KG1 (cell line): Measurements from ENCODE around the gene DLG3.
"Not testable (repeated sequence)": the region's sequence is repeated elsewhere in the genome, so short reads cannot be mapped to it uniquely, and the experiment has no call there.

Source experiments
- DNase-seq: peaks from one replicate; lab custom pipeline; 2025; lab: John Stamatoyannopoulos, UW

DLG3 gene

DNA sequence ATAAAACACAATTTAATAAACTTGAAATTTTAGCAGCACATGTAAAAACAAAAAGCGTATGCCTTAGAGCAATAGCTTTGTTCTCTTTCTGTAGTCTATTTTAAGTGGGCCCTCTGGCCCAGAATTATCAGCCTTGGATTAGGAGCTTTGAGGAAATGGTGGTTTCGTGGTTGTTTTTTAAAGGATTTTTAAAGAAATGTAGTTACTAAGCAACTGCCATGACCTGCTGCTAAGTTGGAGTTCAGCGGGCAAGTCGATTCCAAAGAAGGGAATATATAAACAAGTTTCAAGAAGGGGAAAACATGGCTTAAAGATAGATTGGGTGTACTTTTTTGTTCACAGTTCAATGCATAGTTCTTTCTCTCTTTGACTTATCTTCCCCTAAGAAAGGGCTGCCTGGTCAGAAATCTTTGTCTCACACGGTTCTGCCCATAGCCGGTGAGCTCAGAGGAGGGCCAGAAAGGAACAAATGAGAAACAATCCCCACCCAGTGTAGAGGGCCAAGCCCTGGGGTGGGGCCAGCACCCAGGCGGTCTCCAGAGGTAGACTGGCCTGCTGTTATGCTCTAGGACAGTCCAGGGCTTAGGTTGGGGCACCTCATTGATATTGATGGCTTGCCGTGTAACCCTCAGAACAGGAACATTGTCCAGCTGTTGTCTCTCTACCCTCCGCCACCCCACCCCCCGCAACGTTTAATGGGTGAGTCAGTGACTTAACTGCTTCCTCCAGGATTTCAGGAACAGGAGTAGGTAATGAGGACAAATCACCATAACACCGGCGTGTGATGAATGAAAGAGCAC lies 32.5 kb downstream of the DLG3 start:
- DNase-seq = no peak

- DNase-seq = no peak
Measured at GRCh38 chrX:70477734-70478075, 33.1 kb downstream of the DLG3 start.

GRCh38 chrX:70478526-70479245 lies 34.1 kb downstream of the DLG3 start:
- no peak for DNase-seq

GRCh38 chrX:70479247-70479921 lies 34.7 kb downstream of the DLG3 start:
- DNase-seq = no peak

DNA sequence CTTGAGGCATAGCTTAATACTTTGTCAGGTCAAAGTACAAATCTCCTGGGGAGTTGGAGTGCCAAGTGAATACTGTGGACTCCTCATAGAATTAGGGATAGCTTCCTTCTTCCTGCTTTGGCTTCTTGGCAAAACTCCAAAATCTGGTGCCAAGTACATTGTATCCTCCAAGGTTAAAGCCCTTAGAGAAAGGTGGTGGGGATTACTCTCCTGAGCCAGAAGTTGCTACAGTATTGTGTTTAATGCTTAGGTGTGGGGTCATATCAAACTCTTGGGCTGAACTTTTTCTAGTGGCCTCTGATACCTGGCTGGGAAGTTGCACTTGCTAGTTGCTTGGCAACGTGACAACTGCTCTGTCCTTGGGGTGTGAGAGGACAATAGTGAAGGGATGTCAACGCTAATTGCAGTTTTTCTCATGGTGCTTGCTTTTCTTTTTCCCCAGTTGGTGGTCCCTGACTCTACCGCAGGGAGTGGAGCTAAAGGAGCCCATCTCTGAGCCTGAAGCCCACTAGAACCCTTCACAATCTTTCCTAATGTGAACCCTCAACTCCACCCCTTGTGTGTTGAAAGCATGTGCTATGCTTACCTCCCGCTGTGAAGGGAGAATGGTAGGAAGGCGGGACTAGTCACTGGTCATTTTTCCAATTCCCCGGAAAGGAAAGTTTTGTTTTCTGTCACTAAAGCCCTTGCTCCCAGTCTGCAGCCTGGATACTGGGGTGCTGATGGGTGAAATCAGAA lies 35.5 kb downstream of the DLG3 start:
- DNase-seq = no peak

GRCh38 chrX:70480660-70481018 lies 36.0 kb downstream of the DLG3 start:
- DNase-seq = no peak

DNA sequence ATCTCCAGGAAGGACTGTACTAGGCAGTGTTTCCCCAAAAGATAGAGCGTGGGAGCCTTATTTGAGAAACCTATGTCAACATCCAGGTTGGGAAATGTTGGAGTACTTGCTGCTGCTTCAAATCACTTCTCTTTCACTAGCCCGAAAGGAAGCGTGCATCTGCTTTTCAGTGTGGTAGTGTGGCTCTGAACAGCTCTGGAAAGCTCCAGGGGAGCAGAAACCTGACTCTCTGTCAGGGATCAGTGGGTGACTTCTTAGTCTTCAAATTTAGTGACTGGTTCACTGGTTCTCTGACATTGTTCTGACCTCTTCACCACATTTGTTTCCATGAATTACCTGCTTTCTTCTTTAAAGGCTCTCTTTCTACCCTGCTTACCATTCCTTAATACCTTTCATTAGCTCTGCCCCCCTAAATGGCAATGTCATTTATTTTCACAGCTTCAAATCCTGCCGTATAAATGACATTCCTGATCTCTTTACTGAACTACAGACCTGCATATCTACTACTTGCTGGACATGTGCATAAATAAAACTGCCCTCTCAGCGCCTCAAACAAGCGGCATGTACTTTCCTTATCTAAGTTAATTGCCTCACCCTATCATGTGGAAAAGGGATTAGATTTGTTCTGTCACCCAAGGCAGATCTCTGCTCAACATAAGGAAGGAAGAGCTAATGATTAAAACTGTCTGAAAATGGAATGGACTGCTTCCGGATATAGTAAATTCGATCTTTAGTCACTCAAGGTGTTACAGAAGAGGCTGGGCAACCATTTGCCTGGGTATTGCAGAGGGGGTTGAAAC lies 37.0 kb downstream of the DLG3 start:
- DNase-seq = no peak

DNA sequence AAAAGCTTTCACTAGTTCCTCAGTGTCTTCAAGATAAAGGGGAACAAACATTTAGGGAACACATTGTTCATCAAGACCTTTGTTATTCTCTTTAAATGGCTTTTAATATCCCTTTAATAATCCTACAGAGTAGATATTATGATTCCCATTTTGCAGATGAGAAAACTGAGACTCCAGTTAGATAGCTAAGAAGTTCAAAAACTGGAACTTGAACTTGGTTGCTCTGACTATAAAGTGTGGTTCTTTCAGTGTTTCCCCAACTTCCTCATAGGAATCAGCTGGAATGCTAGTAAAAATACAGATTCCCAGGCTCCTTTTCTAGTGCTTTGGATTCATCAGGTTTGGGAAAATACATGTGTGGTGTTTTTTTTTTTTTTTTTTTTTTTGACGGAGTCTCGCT lies 37.7 kb downstream of the DLG3 start:
- no peak for DNase-seq

- no peak for DNase-seq
Measured at GRCh38 chrX:70485466-70485865, 40.8 kb downstream of the DLG3 start.

GRCh38 chrX:70488856-70489255 lies 44.2 kb downstream of the DLG3 start:
- DNase-seq = no peak

- no peak for DNase-seq
Measured at GRCh38 chrX:70494441-70494840, 49.8 kb downstream of the DLG3 start.

DNA sequence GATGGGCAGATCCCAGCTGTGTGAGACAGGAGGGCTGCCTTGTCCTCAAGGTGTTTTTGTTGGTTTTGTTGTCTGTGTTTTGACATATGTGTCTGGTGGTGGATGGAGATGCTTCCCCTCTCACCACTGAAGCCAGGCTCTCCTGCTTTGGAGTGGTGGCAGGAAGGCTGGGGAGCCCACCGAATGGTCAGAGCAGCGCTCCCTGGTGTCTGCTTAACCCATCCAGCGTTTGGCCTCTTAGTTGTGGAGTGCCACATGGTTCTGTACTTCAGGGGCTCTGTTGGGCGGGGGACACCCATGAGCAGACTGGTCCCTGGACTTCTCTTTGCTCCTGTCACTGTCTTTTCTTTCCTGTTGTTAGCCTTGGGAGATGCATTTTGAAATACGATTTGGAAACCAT lies 51.9 kb downstream of the DLG3 start:
- DNase-seq = no peak

DNA sequence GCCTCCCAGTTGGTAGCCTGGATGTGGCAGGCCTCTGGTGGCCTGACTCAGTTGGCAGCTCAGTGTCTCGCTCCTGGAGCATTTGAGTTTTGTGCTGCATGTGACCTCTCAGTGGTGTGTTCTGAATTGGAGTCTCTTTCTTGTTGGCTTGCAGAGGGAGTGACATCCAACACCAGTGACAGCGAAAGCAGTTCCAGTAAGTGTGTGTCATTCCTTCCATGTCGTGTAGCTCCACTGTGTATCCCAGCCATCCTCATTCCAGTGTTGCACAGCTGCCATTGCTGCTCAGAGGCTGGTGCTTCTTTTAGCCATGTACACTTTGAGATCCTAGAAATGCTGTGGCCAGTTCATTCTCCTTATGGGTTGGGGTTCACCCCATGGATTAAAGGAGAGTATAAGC lies 52.4 kb downstream of the DLG3 start:
- no peak for DNase-seq

DNA sequence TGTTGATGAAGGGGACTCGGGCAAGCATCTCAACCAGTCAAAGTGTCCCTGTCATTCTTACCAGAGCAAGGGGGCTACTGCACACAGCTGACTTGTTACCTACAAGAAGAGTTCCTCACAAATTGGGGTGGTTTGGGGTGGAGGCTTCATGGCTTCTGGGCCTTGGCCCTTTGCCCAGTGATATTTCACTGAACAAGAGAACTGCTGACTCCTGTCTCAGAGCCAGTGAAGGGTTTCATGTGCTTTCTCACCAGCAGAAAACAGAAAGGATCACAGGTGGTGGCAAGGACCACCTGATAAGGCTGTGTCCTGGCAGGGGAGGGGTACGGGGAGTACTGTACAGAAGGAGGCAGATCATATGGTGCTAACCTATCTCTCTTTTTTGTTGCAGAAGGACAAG lies 53.5 kb downstream of the DLG3 start:
- DNase-seq = no peak

GRCh38 chrX:70500826-70501225 lies 56.2 kb downstream of the DLG3 start:
- no peak for DNase-seq

- no peak for DNase-seq
Measured at GRCh38 chrX:70504772-70505450, 60.3 kb downstream of the DLG3 start.

GRCh38 chrX:70505451-70505841 lies 60.8 kb downstream of the DLG3 start:
- DNase-seq = no peak

- DNase-seq = no peak
Measured at GRCh38 chrX:70508296-70508911, 63.8 kb downstream of the DLG3 start.

DNA sequence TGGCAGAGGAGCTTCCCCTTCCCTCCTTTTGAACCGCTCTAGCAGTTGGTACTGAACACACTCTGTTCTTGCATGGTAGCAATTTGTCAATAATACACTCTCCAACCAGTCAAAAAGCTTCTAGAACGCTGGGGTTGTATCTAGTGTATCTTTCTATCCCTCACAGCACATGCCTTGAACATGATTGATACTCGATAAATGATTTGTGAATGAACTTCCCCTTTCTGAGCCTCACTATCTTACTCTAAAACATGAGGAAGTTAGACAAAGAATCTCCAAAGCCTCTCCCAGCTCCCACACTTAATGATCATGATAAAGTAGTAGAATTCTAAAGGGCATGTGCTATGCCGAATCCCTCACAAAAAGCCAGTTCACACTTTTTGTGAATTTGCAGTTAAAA lies 64.4 kb downstream of the DLG3 start:
- DNase-seq = no peak

DNA sequence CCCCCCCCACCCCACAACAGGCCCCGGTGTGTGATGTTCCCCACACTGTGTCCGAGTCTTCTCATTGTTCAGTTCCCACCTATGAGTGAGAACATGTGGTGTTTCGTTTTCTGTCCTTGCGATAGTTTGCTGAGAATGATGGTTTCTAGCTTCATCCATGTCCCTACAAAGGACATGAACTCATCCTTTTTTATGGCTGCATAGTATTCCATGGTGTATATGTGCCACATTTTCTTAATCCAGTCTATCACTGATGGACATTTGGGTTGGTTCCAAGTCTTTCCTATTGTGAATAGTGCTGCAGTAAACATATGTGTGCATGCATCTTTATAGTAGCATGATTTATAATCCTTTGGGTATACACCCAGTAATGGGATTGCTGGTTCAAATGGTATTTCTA lies 70.6 kb downstream of the DLG3 start:
- DNase-seq = not testable (repeated sequence)

GRCh38 chrX:70515692-70516091 lies 71.1 kb downstream of the DLG3 start:
- DNase-seq = not testable (repeated sequence)
